AG04449 (cell line): ENCODE results near the gene MAPRE2.
"Not testable (repeated sequence)": the region's sequence is repeated elsewhere in the genome, so short reads cannot be mapped to it uniquely, and the experiment has no call there.

Experiments used
- CTCF ChIA-PET: fragments of 350-600 bp; formaldehyde crosslinking; extraction: SDS; loops from one replicate; lab custom pipeline; 2021; ENCODE audit warnings: antibody characterized with exemption; lab: Yijun Ruan, JAX
- POLR2A ChIA-PET: fragments of 400-600, 350-600 bp; formaldehyde crosslinking; extraction: SDS; loops from one replicate; lab custom pipeline; 2020; ENCODE audit warnings: antibody characterized with exemption, inconsistent platforms; lab: Yijun Ruan, JAX
- DNase-seq: peaks from one replicate; pipeline ENCODE4 v3.0.0-alpha.2; 2010; ENCODE audit warnings: low read depth, low spot score
- H3K4me3 ChIP-seq: 2 replicates; pipeline ENCODE4 v1.5.1; 2011; ENCODE audit warnings: low read depth, mild to moderate bottlenecking, control low read depth, low read length
- TF ChIP-seq, protein P1 (sequence below): IDR thresholded peaks from one replicate; pipeline ENCODE4 v1.5.1; 2011; ENCODE audit warnings: mild to moderate bottlenecking, moderate library complexity, low read length, control low read depth, inconsistent platforms; ENCODE audit not compliant: insufficient read depth; ENCODE audit errors: missing control alignments

Gene MAPRE2

GRCh38 chr18:35141077-35141476 is 99.9 kb downstream of the MAPRE2 start:
- no peak for DNase-seq
- no peak overlapping the region for H3K4me3 ChIP-seq

GRCh38 chr18:35141567-35142274 is 100.5 kb downstream of the MAPRE2 start:
- TF ChIP-seq, protein P1, sequence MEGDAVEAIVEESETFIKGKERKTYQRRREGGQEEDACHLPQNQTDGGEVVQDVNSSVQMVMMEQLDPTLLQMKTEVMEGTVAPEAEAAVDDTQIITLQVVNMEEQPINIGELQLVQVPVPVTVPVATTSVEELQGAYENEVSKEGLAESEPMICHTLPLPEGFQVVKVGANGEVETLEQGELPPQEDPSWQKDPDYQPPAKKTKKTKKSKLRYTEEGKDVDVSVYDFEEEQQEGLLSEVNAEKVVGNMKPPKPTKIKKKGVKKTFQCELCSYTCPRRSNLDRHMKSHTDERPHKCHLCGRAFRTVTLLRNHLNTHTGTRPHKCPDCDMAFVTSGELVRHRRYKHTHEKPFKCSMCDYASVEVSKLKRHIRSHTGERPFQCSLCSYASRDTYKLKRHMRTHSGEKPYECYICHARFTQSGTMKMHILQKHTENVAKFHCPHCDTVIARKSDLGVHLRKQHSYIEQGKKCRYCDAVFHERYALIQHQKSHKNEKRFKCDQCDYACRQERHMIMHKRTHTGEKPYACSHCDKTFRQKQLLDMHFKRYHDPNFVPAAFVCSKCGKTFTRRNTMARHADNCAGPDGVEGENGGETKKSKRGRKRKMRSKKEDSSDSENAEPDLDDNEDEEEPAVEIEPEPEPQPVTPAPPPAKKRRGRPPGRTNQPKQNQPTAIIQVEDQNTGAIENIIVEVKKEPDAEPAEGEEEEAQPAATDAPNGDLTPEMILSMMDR: no peak
- no peak overlapping the region for H3K4me3 ChIP-seq
- ChIA-PET POLR2A (no interaction called here), CTCF (interaction anchor here (0.7 to 7.0 kb wide), 13 partner anchors 9 to 275 kb away, joined by 3 to 213 read pairs (median 4); partner anchors contain the start of gene MAPRE2)
- DNase-seq: no peak

More at GRCh38 chr18:35141077-35141476, 99.9 kb downstream of the MAPRE2 start:
- TF ChIP-seq, protein P1: no peak
- ChIA-PET CTCF (interaction anchor here (1.2 to 7.0 kb wide), 4 partner anchors 100 to 275 kb away, joined by 3 to 213 read pairs (median 28); partner anchors contain the start of gene MAPRE2), POLR2A (no interaction called here)

- DNase-seq: no peak
- ChIA-PET CTCF (interaction anchor here (0.7 to 7.0 kb wide), 14 partner anchors 9 to 276 kb away, joined by 3 to 213 read pairs (median 5); partner anchors contain the start of gene MAPRE2), POLR2A (no interaction called here)
- H3K4me3 ChIP-seq: no peak overlapping the region
- TF ChIP-seq, protein P1: no peak
Measured at GRCh38 chr18:35142275-35142615, 101.0 kb downstream of the MAPRE2 start.

- TF ChIP-seq, protein P1: peak; percentile 79
- POLR2A ChIA-PET: no interaction called here
- no peak overlapping the region for H3K4me3 ChIP-seq
- CTCF ChIA-PET: interaction anchor here (0.6 to 7.0 kb wide), 42 partner anchors 8 to 278 kb away, joined by 3 to 213 read pairs (median 6); partner anchors contain the start of gene MAPRE2
- DNase-seq: no peak
Measured at GRCh38 chr18:35143622-35144596, 102.7 kb downstream of the MAPRE2 start.

- CTCF ChIA-PET: interaction anchor here (0.8 to 7.0 kb wide), 24 partner anchors 9 to 278 kb away, joined by 3 to 213 read pairs (median 5); no protein-coding TSS in a partner anchor
- no peak for DNase-seq
- TF ChIP-seq, protein P1: no peak
- POLR2A ChIA-PET: no interaction called here
- no peak overlapping the region for H3K4me3 ChIP-seq
Measured at GRCh38 chr18:35144698-35145097, 103.5 kb downstream of the MAPRE2 start.

GRCh38 chr18:35150195-35150594 is 109.0 kb downstream of the MAPRE2 start:
- CTCF ChIA-PET, H3K4me3 ChIP-seq, POLR2A ChIA-PET, DNase-seq: not testable (repeated sequence)
